Hindlimb muscle (tissue), 1 donor: ENCODE data around the gene EZR. TPM values are rescaled to one million over a fixed set of nuclear protein-coding genes. Genes with fewer than 3 reads are reported as not detected.

Experiments
- DNase-seq: peaks from one replicate; pipeline ENCODE4 v3.0.0-alpha.2; 2013
- polyA plus RNA-seq: library from polyadenylated mRNA; unstranded; fragments of 120-200 nt; gene quantifications from one replicate; pipeline ENCODE4 v1.2.1, GENCODE V29; 2013; ENCODE audit not compliant: insufficient read length

The EZR gene
- polyA plus RNA-seq, 1 donor: 31.2 TPM

DNA sequence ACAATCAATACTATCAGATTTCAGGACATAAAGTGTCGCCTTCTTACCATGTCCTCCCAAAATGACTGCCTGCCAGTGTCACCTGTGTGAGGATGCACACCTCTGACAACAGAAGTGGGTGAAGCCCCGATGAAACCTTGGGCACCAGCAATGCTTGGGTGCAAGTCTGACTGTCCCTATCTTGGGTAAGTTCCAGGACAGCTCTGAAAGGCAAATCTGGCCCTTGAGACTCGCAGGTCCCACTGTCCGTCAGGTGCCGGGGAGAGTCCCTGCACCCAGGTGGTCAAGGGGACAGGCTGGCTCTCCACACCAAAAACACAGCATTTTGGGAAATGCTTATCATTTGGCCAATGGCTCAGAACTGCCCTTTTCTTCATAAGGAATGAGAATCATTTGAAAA is 43.3 kb downstream of the EZR start:
- DNase-seq: no peak

DNA sequence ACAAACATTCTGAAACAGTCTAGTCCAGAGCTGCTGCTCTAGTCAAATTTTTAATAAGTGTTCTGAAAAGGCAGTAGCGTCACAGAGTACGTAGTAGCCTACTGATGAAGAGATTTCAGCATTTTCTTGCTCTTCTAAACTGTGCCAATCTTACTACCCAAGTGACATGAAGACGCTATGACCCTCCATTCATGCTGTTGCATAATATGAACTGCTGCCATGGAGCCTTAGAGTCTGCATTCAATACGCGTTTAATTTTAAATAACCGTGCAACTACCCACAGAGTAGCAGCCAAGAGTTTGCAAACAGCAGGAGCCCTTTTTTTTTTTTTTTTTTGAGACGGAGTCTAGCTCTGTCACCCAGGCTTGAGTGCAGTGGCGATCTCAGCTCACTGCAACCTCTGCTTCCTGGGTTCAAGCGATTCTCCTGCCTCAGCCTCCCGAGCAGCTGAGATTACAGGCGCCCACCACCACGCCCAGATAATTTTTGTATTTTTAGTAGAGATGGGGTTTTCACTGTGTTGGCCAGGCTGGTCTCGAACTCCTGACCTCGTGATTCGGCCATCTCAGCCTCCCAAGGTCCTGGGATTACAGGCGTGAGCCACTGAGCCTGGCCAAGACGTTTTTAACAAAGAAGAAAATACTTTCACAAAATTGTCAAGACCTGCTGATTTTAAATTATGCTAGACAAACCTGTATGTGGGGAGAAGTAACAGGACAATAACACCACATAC is 44.3 kb downstream of the EZR start:
- DNase-seq: no peak

DNA sequence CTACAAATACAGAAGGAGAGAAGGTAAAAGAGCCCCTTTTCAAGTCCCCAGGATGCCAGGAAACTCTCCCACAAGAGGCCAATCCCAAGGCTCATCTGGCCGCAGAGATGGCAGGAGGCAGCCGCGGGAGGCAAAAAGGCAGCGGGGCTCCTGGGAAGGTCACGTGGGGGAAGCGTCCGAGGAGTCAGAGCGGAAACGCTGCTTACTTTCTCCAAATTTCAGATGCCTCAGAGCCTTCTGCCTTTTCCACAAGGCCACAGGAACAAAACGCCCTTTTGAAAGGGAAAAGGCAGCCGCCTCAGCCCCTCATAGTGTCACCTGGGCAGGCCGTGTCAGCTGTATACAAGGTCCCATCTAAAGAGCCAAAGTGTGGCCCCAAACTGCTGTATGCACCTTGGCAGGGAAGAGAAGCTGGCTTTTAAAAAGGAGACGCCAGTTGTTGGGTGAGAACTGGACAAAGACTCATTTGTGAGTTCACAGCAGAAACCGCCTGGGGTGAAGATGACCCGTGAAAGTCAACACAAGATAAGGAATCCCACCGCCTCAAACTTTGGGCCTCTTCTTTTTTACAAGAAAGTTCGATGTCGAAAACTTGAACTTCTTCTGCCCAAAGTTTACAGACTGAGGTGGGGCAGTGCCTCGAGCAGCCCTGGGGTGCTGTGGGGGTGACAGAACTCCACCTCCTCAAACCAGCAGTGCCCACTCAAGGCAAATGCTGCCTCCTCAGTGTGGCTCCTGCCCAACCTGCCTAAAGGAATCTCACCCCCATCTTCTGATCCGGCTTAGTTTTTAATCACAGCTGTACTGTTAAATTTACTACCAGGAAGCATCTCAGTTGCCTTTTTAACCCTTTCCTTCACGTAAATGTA is 45.4 kb downstream of the EZR start:
- no peak for DNase-seq

DNA sequence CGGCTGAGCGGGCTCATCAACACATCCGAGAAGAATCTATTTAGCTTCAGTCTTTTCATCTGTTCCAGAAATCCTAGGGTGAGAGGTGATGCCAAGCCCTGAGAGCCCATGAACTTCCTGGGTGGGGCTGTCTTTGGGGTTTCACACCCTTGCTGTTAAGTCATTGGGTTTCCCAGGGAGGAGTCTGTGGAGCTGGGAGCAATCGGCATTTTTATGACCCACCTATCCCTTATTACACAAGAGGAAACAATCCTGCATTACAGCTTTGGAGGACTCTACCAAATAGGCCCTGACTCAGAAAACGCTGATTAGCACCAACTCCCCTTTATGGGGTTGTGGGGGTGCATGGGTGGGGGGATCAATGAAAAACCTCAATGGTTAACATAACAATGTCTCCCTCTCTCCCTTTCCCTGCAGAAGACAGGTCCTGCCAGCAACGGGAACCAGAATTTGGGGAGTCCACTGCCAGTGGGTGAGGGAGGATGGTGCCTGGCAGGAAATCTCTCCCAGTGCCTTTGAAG is 46.3 kb downstream of the EZR start:
- no peak for DNase-seq

DNA sequence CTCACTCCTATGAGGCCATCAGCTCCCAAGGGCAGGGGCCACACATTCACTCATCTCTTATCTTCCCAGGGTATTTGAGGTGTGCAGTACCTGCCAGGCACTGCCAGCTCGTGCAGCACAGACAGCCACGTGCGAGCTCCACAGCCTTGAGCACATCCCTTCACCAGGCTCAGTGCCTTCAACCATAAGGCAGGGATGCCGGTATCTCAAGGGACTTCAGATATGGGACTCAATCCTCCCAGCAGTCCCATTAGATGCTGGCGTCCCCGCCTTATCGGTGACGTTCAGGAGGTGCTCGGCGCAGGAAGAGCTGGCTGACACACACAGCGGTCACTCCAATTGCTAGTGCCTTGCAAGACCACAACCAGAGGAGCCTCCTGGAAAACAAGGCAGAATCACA is 47.0 kb downstream of the EZR start:
- DNase-seq: no peak

DNA sequence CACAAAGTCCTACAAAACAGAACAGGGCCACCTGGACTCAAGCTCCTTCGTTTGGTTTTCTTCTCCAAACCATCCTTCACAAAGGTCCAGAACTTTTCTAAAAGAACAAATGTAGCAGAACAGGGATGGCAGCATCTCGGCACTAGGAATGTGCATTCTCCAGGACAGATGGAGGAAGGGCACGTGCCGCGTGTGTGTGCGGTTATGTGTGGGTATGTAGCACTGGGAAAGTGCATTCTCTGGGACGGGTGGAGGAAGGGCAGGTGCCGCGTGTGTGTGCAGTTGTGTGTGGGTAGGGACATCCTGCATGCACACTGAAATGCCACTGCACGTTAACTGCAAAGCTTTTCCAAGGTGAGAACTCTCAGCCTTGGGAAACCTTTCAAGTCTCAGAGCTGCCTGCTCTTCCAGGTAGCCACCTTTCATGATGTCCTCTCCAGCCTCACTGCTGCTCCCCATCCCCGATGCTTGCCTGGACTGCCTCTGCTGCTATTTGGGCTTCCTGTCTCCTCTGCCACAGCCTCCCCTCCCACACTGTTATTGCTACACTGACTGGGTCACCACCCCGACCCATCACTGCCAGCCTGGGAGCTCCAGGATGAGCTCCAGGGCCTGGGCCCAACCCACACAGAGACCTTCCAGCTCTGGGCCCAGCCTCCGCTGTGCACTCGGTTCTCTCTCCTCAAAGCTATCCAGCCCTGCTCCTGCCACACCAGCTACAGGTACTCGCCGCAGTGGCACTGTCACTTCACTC is 47.6 kb downstream of the EZR start:
- DNase-seq: no peak

DNA sequence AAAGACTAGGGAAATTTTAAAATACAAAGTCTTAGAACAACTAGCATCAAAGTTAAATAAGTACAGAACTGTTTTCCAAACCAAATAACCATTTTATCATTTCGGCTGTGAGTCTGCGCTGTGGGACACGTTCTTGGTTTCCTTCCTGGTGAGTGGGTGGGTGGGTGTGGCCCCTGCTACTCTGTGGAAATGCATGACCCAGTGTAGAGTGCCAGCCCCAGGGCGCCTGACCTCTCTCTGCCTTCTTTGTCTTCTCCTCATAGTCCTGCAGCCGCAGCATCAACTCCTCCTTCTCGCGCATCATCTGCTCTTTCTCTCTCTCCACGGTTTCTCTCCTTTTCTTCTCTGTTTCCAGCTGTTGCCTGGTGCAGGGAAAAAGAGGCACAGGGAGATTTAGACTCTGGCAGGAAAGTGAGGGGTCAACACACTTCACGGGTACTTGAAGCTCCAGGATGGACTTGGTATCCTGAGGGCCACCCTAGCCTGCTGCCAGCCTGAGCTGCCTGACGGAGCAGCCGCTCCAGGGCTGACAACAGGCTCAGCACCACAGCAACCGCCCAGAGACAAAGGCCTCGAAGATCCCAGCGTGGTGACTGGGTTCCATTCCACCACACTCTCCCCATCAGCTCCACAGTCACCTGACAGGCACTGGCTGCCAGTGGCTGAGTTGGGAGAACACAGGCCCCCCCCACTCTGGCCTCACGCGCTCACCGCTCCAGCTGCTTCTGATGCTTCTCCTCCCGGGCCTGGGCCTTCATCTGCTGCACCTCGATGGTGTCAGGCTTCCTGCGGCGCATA is 48.4 kb downstream of the EZR start:
- DNase-seq: no peak

DNA sequence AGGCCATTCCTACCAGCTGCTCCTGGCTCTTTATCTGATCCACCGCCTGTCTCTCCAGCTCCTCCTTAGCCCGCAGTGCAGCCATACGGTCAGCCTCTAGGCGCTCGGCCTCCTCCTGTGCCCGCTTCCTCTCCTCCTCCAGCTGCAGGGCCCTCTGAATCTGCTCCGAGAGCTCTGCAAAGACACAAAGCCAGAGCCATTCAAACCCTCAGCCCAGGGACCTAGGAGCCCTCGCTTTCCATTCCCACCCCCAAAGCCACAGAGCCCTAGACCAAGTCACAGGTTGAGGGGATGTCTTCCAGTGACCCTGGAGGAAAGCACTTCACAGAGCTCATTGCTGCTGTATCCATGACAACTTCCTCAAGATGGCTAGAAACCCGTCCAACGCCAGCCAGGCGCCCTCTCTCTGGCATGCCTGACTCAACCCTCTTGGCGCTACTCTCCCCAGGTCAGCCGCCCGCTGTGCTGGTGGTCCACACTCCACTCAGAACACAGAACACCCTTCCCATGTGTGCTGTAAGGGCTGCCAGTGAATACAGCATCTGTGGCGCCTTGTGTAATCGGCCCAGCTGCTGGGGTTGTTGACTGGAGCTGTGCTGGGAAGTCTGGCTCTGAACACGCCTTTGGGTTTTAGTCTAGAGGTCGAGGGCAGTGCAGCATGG is 49.3 kb downstream of the EZR start:
- peak; percentile 45 for DNase-seq

DNA sequence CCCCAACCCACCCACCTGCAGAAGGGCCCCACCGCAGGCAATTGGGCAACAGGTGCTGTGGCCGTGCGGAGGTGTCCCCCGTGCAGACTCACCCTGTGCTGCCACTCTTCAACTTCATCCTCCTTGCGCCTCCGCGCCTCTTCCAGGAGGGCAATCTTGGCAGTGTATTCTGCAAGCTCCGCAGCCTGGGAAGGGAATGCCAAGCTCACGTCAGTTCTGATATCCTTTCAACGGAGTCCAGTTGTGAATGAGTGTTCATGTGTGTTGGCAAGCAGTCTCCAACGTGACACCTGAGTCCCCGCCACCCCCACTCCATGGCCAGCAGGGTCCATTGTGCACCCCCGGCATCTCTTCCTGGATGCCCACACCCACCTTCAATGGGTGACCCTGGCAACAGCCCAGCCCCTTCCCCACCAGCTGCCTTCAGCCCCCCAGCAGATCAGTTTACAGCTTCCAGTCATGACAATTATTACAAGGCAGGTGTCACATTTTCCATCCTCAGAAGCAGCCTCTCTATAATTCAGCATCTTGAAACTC is 49.9 kb downstream of the EZR start:
- no peak for DNase-seq

DNA sequence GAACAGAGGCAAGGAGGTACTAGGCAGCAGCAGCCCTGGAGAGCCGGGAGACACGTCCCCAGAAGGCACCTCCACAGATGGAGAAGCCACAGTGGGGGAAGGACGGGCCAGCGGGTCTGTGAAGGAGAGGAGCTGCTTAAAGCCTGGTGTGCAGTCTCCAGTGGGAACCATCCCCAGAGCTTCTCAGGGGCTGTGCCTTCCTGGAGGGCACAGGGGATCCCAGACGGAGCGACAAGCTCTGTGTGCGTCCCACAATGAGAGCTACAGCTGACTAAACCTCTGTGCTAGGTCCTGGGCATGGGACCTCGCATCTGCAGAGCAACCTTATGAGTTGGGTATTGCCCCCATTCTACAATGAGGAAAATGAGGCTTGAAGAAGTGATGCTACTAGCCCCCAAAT is 50.7 kb downstream of the EZR start:
- DNase-seq: no peak

DNA sequence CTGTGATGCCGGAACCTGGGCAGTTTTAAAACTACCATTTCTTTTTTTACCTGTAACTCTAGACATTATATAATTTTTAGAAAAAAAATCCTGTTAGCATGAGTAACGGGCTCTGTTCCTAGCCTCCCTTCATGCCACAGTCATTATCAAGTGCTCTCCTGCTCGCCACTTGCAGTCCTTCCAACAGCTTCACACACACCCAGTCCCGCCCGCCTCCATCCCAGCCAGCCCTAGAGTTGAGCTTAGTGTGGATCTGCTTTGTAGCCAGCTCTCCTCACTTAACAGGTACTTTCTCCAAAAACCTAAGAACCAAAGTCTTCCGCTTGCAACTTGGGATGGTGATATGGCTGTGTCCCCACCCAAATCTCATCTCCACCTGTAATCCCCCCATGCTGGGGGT is 51.5 kb downstream of the EZR start:
- no peak for DNase-seq

DNA sequence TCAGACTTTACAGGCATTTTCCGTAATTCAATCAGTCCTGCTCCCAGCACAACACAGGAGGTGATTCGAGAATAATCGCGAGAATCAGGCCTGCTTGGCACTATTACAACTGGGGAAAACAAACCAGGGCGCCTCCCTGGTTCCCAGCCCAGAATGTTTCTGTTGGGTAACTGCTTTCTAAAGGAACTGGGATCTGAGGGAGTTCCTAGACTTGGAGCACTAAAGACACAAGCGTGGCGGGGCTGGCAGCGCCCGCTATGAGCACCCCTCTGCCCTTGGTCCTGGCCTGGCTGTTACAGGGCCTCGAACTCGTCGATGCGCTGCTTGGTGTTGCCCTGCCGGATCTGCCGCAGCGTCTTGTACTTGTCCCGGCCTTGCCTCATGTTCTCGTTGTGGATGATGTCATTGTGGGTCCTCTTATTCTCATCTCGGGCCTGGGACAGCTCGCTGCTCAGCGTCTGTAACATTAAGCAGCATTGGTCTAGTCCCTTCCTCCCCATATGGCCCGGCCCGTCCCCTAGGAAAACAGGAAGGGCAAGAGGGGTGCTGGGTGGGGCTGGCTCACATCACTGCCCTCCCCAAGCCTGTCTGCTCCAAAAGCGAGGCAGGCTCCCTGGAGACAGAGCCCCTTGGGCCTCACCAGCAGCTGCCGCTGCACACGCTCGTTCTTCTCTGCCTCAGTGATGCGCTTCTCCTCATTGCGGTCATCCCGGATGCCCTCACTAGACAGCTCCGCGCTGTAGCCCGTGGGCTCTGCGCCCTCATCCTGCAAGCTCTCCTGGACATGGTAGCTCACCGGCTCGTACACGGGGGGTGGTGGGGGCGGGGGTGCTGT is 52.3 kb downstream of the EZR start:
- DNase-seq: no peak

DNA sequence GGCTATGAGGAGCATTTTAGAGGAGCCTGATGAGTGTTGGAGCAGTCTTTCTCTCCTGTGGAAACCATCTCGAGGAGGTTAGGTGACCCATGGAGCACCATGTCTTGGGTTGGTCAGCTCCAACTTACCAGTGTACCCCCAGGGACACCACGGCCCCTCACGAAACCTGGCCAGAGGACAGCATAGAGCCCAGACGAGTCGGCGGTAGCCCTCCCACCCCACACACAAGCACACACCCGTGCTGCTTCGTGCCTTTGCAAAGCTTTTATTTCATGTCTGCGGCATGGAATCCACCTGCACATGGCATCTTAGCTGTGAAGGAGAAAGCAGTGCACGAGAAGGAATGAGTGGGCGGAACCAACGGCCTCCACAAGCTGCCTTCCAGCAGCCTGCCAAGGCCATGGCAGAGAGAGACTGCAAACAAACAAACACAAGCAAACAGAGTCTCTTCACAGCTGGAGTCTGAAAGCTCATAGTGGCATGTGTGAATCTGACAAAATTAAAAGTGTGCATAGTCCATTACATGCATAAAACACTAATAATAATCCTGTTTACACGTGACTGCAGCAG is 53.6 kb downstream of the EZR start:
- DNase-seq: no peak

DNA sequence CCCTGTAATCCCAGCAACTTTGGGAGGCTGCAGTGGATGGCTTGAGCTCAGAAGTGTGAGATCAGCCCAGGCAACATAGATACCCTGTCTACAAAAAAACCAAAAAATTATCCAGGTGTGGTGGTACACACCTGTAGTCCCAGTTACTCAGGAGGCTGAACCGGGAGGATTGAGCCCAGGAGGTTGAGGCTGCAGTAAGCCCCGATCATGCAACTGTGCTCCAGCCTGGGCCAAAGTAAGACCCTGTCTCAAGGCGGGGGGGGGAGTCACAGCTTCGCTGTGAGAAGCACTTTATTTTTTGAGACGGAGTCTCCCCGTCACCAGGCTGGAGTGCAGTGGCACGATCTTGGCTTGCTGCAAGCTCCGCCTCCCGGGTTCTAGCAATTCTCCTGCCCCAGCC is 54.2 kb downstream of the EZR start:
- DNase-seq: no peak

DNA sequence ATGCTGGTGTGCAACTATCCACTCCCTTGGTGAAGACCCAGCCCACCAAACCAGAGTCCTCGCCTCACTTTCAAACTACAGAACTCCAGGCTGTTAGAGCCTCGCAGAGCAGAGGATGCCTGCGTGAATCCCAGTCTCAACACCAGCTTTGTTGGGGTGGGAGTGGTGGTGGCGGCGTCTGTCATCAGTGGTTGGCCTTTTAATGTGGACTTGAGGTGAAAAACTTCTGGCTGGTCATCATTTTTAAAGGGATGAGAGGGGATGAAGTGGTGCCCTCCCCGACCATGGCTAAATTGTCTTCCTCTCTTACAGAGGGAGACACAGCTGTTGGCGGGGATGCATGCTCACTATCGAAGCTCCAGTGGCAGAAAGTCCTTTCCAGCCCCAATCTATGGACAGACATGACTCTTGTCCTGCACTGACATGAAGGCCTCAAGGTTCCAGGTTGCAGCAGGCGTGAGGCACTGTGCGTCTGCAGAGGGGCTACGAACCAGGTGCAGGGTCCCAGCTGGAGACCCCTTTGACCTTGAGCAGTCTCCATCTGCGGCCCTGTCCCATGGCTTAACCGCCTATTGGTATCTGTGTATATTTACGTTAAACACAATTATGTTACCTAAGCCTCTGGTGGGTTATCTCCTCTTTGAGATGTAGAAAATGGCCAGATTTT is 54.9 kb downstream of the EZR start:
- DNase-seq: no peak

DNA sequence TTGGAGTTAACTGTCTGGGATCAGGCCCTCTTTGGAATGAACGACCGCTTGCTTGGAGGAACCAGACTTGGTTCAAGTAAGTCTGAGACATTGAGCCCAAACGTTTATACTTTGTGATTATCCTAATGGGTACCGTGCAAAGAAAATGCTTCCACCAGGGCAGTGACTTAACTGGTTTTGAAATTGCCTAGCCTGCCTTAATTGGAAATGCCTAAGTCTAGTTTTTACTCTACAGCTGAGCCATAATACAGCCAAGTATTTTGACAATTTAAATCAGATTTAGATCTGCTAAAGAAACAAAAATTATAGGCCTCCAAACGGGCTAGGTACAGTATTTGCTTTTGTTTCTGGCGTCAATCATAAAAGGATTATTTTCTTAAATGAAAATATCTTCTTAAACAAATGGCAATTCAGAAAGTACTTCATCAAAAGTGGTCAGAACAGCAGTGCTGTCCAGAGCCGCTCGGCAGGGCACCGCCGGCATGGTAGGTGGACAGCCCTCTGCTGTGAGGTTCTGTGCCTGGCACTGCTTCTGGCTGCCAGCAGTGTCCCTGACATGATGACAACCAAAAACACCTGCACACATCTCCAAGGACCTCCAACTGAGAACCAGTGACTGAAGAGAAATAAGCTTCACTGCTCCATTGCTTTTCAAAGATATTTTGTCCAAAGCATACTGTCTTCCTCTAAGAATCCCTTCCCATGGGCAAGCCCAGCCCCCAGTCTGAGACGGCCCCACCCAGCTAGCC is 55.6 kb downstream of the EZR start:
- no peak for DNase-seq

DNA sequence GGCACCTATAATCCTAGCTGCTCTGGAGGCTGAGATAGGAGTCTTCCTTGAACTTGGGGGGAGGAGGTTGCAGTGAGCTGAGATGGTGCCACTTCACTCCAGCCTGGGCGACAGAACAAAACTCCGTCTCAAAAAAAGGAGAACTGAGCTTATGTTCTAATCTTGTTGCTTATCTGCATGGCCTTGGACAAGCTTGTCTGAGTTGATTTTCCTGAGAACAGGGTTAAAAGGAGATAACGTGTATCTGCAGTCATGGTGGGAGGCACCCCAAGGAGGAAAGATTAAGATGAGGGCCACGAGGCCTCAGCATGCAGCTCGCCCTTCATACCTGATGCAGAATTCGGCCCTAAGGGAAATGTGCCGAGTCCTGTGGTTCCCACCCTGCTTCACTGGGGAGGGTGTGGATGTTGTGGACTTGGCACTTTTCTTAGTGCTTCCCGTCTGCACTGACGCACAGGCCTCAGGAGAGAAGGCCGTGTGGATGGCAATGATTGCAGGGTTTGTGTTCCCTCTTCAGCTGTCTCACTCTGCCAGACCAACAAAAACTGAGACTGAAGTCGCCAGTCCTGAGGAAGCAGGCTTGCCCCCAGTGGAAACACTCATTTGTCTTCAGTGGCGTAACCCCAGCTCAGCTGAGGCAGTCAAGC is 56.3 kb downstream of the EZR start:
- DNase-seq: no peak

DNA sequence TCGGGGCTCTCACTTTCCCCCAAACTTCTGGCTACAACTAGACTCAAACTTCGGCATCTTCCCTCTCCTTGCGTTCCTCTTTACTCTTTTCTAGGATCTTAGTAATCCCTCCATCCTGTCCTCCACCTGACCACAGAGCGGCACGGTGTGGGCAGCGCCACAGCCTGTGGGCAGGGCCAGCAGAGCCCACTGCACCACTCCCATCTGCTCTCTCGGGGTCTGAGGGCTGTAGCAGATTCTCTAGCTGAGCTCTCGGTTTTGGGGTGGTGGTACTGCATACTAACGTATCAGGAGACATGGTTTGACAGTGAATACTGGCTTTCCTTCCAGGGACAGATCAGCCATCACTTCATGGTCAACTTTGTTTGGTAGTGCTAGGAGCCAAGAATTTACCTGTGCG is 57.4 kb downstream of the EZR start:
- DNase-seq: no peak
